Measurements from ENCODE around the gene AMPD3.

DNA sequence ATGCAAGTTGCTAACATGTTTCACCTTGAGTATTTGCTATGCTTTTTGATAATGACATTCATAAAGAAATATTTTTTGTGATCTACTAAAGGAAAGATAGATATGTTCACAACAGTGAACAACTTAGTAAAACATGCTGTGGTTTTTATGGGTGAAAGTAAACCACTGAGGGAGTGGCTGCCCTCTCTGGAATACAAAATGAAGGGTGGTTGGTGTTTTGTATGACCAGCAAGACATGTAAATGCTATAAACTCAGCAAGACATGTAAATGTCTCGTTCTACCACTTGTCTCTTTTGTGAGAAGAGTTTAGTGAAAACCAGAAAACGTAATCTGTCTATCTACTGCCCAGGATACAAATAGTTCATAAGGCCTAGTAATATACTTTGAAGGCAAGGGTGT, 7.6 kb upstream of the AMPD3 start:
- no peak for TF ChIP-seq POLR2A (IDR thresholded peaks at IDR 0.05)
- TF ChIP-seq, protein P1, sequence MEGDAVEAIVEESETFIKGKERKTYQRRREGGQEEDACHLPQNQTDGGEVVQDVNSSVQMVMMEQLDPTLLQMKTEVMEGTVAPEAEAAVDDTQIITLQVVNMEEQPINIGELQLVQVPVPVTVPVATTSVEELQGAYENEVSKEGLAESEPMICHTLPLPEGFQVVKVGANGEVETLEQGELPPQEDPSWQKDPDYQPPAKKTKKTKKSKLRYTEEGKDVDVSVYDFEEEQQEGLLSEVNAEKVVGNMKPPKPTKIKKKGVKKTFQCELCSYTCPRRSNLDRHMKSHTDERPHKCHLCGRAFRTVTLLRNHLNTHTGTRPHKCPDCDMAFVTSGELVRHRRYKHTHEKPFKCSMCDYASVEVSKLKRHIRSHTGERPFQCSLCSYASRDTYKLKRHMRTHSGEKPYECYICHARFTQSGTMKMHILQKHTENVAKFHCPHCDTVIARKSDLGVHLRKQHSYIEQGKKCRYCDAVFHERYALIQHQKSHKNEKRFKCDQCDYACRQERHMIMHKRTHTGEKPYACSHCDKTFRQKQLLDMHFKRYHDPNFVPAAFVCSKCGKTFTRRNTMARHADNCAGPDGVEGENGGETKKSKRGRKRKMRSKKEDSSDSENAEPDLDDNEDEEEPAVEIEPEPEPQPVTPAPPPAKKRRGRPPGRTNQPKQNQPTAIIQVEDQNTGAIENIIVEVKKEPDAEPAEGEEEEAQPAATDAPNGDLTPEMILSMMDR (IDR thresholded peaks at IDR 0.05 in 4 of 5, conservative IDR thresholded peaks at IDR 0.05 in 1 of 5): no peak
